Activated CD8-positive, alpha-beta memory T cell treated with anti-CD3 and anti-CD28 coated beads for 48 hours (primary cell): Measurements from ENCODE around the gene IGFL1.
"Not testable (repeated sequence)": the region's sequence is repeated elsewhere in the genome, so short reads cannot be mapped to it uniquely, and the experiment has no call there.

Experiments
- DNase-seq, 3 experiments: peaks; one replicate each; pipeline ENCODE4 v3.0.0-alpha.2; 2020; ENCODE audit warnings: low read depth in 2 of 3, low spot score in 2 of 3

IGFL1 gene

DNA sequence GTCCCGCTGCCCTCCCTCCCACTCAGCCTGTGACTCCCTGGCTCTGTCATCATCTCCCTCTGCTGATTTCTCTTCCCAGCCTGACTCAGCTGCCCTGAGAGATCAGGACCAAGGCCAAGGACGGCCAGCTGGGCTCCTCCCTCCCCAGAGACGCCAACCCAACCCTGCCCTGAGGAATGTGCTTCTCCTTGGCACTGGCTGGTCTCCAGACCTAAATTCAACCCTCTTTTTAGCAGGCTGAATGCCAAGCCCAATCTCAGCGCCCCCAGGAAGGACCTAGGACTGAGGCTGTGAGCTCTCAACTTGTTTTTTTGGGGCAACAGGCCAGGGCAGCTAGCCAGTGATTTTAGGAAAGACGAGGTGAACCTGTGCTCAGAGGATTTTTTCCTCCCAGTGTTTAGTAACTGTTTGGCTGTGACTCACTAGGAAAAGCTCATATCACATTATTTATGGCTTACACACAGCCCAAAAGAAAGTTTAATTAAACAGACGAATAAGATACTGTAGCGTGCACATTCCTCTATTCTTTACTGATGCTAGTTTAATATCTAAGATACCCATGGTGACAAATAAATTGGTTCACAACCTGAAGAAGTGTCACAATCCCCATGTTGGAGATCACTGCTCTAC, 7.4 kb upstream of the IGFL1 start:
- no peak for DNase-seq

DNA sequence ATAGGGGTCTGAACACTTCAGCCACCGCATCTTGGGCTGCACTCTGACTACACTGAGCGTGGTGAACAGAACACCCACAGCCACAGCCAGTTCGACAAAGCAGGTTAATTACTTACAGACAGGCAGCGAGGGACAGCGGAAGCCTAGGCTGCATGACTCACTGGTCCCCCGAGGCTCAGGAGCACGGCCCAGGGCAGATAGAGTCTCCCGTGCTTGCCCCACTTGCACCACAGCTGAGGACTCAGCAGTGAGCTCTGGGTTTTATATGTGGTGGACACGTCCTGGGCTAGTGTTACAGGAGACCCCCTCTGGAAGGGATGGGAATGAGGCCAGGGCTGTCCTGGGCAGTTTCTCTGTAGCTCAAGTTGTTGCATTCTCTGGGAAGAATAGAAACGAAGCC, 5.8 kb upstream of the IGFL1 start:
- DNase-seq, result not testable (repeated sequence)

- no peak for DNase-seq
These were observed 4.8 kb upstream of the IGFL1 start for GRCh38 chr19:46224773-46225172.

GRCh38 chr19:46225558-46226004, 4.0 kb upstream of the IGFL1 start:
- DNase-seq, result no peak

- no peak for DNase-seq
These were observed 3.0 kb upstream of the IGFL1 start for GRCh38 chr19:46226438-46226973.

GRCh38 chr19:46232029-46232428, 2.5 kb downstream of the IGFL1 start:
- no peak for DNase-seq

- no peak for DNase-seq
These were observed 2.9 kb downstream of the IGFL1 start for GRCh38 chr19:46232468-46232867.

- no peak for DNase-seq
These were observed 3.5 kb downstream of the IGFL1 start for GRCh38 chr19:46232938-46233621.

DNA sequence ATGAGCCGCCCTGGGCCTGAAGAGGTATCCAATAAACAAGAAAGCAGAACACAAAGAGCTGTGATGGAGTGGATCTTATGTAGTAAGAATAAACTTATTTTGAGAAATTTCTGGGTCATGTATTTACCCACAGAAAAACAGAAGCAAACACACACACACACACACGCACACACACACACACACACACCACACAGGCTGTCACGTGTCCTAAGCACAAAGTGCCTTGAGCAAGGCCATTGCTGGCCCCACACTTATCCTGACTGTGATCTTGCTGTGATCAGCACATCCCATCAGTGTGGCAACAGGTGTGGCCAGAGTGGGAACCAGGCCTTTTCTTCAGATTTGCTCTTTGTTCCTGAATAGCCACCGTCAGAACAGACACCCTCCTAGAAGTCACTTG, 4.3 kb downstream of the IGFL1 start:
- DNase-seq, result not testable (repeated sequence)

DNA sequence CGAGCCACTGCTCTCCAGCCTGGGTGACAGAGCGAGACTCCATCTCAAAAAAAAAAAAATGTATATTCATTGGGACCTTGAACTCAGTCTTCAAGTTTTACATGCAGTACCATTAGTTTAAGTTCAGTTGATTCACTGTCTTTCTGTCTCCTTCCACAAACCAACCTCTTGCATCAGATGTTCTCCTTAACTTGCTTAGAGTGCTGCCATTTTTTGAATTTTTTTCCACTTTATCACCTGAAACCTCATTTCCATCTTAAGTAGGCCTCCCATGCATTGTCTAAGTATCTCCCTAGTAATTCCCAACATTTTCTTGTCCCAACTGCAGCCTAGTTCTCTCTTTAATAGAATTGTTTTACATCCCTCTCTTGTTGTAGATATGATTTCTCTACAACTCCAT, 8.6 kb downstream of the IGFL1 start:
- DNase-seq, result not testable (repeated sequence)

DNA sequence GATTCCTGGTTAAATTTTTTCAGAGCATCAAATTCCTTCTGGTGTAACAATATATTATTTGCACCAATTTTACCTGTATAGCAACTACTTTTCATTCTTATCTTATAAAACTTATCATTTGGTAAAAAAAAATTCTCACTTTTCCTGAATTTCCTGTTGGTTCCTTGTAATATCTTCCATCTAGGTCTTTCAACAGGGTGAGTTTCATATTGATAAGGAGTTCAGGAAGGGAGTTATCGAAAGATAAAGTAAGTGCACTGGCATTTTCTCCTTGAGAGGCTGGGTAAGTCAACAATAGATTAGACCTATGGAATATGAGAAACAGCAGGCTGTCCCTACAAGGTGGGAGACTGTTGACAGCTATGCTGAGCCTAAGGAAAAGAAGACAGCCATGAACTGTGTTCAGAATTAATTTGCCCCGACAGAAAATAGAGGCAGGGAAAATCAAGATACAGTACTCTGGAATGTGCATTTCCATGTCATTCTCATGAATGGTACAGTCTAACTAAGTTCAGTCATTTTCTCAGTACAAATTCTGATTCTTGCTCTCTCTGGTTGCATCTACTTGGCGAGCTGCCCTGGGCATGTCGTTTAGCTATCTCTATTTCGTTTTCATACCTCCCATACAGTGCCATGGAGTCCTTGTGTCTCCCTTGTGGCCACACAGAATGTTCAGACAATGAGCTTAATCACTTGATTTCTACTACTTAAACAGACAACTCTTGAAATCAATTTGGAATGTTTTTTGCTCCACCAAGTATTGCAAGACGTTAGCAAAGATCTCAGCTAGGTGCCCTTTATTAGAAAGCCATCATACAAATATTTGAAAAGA, 9.9 kb downstream of the IGFL1 start:
- DNase-seq, result no peak

GRCh38 chr19:46240693-46241092, 11.2 kb downstream of the IGFL1 start:
- no peak for DNase-seq

GRCh38 chr19:46241626-46242025, 12.1 kb downstream of the IGFL1 start:
- DNase-seq, result no peak

- not testable (repeated sequence) for DNase-seq
These were observed 13.6 kb downstream of the IGFL1 start for GRCh38 chr19:46243081-46243654.

DNA sequence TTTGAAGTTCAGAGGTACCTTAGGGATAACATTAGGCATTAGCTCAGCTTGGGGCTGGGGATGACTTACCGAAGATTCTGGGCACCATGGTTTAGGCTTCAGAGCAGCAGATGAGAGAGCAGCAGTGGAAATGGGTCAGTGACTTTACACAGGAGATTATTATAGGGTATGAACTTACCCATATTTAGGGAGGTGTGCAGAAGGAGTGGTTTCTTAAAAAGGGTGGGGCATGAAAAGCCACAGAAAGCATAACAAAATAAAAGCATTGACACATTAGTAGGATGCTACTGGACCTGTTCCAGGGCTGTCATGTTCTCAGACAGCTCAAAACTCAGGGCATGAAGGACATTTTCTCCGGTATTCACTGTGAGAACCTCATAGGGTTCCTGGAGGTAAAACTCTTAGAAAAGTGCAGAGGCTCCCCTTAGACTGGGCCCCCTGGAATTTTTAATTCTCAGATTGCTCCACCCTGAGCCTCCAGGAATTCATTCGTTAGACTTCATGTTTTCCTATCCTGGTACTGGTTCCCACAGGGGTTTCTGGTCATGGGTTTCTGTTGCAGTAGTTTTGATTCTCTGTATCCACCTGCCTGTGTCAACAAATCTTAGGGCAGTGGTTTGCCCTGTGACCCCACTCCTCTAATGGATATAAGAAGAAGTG, 20.7 kb downstream of the IGFL1 start:
- DNase-seq, result no peak

DNA sequence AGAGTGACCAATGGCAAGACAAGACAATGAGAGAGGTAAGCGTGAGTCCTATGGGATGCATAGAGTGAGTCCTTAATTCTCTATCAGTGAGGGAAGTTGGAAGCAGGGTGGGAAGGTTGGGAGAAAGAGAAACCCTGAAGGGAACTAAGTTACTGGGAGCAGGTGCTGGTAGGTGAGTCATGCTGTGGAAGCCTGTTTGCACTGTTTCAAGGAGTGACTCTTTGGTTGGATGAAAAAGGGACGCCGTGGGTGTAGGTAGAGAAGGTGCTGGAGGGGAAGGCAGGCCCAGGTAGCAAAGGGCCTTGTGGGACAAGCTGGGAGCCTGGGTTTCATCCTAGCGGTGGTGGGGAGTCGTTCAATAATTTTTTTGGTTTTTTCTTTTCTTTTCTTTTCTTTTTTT, 21.9 kb downstream of the IGFL1 start:
- no peak for DNase-seq

- DNase-seq, result no peak
These were observed 25.2 kb downstream of the IGFL1 start for GRCh38 chr19:46254776-46255175.

DNA sequence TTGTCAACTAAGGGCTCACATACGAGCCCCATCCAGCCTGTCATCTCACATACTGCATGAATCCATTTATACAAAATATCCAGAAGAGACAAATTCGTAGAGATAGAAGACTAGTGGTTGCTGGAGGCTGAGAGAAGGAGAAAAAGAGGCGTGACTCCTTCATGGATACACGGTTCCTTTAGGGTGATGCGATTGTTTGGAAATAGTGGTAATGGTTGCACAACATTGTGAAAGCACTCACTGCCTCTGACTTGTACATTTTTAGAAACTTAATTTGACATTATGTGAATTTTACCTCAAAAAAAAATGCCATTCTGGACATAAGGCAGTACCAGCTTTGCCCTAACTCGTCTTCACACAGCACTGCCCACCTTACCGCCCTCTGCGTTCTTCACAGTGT, 27.3 kb downstream of the IGFL1 start:
- DNase-seq, result no peak

DNA sequence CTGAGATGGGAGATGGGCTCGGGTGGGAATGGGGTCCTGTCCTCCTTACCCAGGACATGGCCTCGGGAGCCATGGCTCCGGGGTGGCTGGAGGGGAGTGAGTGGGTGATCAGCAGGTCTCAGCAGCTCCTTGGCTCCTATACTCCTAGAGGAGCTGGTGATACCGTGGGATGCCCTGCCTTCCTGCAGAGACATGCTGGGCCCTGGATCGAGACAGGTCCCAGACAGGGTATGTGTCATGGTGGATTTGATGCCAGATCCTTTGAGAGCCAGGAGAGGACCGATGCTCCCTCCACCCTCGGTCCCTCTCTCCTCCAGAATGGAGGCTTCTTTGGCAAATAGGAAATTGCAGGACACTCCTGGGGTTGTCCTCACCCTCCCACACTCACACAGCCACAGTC, 32.0 kb downstream of the IGFL1 start:
- DNase-seq, result not testable (repeated sequence)

- DNase-seq, result peak in 1 of 3 experiments; percentile 45
These were observed 33.2 kb downstream of the IGFL1 start for GRCh38 chr19:46262684-46263296.
